Inferior parietal cortex (tissue), 1 donor: Measurements from ENCODE around the gene CHAC1.

ENCODE experiments used
- DNase-seq: peaks from one replicate; pipeline ENCODE4 v3.0.0-alpha.2; 2016; ENCODE audit errors: extremely low spot score

Gene CHAC1, protein sequence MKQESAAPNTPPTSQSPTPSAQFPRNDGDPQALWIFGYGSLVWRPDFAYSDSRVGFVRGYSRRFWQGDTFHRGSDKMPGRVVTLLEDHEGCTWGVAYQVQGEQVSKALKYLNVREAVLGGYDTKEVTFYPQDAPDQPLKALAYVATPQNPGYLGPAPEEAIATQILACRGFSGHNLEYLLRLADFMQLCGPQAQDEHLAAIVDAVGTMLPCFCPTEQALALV

GRCh38 chr15:40952901-40953712, at the start of gene CHAC1:
CHAC1 (plus strand) TSS chr15:40953471; CDS start chr15:40953584, 113 bp downstream.
- peak; percentile 88 for DNase-seq

DNA sequence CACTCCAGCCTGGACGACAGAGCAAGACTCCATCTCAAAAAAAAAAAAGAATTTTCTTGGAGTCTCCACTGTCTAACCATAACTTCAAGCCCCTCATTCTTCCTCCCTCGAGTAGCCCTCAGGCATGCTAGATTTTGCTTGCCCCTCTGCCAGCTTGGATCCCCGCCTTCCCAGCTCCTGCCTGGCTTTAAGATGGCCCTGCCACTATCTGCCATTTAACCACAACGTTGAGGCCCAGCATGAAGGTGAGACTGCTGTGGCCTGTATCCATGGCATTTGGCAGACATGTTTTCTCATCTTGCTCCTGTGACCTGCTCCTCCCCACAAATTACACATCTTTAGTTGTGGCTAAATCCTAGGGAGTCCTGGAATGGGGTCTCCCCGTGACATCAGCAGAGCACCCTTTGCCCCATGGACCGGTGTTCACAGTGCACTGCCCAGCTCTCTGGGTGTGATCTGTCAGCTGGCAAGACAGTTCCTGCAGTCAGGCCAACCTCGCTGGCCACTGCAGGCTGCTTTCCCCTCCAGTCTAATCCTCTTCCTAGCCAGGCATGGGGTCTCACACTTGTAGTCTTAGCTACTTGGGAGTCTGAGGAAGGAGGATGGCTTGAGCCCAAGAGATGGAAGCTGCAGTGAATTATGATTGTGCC, 48.6 kb upstream of the CHAC1 start:
- DNase-seq, result no peak

DNA sequence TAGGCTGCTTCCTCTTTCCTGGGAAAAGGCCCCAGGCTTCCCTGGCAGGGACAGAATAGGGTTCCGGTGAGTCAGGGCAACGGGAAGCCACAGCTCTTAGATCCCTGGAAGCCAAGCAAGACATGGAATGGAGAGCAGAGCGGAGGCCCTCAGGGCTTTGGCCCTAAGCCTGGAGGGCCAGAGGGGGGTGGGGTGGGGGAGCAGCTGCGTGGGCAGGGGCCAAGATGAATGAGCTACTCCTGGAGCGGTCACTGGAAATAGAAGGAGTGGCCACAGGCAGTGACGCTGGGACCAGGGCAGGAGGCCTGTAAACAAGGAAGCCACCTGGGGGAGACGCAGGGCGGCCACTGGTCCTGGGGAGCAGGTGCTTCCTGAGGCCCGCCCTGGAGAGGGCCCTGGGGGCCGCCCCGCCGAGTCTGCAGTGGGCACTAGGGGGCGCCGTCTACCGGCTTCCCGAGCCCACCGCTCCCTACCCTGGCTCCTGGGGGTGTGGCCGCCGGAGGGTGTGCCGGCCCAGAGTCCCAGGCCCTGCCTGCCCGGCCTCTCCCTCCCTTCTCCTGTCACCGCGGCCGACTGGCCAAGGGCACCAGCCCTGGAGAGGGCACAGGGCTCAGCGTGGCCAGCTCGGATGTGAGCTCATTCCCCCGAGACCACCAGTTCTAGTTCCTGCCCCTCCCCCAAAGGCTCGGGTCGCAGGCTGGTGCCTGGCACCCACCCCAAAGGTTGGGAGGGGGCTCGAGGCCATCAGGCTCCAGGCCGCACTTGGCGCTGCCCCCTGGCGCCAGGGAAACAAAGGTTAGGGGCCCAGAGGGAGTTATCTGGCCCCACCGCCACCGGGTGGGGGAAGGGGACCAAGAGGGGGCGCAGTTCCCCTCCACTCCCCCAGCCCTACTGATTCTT, 46.9 kb upstream of the CHAC1 start:
- no peak for DNase-seq

DNA sequence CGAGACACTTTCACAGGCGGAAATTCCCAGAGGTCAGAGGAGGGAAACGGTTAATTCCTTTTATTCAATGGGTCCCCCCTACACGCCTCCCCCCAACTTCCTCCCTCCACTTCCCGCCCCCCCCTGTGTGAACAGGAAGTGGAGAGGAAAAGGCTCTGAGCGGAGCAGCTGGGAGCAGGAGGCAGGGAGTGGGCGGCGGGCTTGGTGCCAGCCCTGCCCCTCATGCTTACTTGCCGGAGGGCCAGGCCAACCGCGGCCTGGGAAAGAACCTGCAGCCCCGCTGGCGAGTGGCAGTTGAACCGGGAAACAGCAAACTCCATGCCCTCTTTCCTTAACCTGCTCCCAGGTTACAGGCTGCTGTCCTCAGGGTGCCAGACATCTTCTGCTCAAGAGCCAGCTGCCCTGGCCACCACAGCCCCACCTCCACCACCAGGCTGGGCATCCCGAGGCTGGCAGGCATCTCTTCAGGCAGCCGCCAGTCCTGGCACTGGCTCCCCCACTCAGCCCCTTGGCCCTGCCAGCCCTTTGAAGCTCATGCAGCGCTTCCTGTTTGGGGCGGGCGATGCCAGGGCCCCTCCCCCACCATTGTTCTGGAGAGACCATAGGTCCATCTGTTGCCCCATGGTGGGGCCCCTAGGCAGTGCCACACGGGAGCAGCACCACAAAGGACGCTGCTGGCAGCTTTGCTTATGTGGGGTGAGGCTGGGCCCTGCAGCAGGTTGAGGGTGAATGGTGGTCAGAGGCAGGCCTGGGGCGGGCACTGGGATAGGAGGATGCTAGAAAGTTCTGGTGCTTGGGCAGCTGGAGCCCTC, 46.1 kb upstream of the CHAC1 start:
- no peak for DNase-seq

DNA sequence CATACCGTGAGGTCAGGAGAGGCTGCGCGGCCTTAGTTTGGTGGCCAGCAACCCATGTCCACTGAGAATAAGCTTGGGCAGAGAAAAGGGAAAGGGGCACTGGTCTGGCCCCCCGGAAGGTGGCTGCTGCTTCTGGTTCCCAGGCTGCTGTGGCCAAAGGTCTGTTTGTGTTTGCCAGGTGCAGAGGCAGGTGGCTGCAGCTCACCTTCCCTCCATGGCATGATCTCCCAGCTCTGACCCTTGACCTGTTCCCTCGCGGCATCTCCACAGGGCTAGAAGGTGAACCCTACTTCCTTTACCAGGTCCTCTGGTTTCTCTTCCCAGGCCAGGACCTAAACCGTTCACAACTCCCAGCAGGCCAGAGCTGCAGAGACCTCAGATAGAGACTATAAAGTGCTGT, 45.2 kb upstream of the CHAC1 start:
- no peak for DNase-seq

GRCh38 chr15:40909662-40910630, 43.3 kb upstream of the CHAC1 start:
- no peak for DNase-seq

- DNase-seq, result no peak
Observed at GRCh38 chr15:40911141-40911540, 42.1 kb upstream of the CHAC1 start.

GRCh38 chr15:40911693-40912092, 41.6 kb upstream of the CHAC1 start:
- DNase-seq, result no peak

- no peak for DNase-seq
Observed at GRCh38 chr15:40912478-40912877, 40.8 kb upstream of the CHAC1 start.

DNA sequence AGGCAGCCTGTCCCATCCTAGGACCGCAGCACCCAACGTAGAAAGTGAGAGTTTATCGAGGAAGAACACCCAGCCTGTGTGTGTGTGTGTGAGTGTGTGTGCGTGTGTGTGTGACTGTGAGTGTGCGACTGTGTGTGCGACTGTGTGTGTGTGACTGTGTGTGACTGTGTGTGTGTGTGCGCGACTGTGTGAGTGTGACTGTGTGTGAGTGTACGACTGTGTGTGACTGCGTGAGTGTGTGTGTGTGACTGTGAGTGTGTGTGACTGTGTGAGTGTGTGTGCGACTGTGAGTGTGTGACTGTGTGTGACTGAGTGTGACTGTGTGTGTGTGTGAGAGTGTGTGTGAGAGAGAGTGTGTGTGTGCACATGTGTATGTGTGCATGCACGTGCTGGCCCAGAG, 39.3 kb upstream of the CHAC1 start:
- DNase-seq, result no peak

DNA sequence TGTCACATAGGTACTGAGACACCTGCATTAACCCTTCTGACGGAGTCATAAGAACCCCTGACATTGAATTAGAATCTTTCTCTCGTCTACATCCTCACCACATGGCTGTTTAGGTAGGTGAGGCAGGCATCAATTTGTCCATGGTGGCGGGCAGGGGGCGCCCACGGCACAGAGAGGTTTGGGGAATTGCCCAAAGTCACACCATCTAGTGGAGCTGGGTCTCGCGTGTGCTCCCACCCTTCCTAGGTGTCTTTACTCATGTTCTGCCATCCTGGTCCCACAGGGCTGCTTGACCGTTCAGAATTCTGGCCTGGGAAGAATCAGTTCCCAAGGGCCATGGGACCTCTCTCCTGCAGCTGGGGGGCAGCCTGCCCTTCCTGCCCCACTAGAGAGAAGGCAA, 38.8 kb upstream of the CHAC1 start:
- DNase-seq, result no peak

DNA sequence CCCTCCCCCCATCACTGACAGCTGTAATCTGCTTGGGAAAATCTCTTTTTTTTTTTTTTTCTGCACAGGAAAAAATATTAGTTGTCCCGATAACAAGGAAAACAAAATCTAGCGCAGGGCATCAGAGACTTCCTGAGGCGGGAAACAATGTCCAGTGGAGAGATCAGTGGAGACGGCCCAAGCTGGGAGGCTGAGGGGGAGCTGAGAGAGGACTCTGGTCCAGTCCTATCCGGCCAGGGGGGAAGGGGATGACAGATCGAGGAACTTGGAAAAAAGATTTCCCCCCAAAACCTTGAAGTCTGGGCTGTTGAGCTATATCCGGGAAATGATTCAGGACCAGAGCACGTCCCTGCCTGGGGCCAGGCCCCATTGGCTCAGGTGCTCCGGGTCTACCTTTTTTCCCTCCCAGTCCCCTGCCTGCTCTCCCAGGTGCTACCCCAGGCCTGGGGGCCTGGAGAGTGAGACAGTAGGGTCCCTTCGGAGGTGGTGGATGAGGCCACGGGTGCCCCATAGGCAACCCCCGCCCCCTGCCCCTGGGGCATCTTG, 38.1 kb upstream of the CHAC1 start:
- no peak for DNase-seq

DNA sequence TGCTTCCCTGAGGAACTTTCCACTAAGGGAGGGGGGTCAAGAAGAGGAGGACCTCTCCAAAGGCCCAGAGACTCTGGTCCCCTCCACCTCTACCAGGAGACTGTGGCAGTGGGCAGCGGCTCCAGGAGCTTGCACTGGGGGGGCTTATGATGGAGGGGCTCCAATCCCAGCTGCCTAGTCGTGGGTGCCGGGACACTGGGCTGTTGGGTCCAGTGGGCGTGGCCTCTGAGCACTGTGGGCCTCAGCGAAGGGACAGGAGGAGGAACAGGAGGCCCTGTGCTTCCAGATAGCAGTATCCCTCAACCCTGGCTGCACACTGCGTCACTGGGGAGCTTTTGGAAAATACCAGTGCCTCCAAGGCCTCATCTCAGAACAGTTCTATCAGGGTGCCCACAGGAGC, 37.6 kb upstream of the CHAC1 start:
- DNase-seq, result no peak

DNA sequence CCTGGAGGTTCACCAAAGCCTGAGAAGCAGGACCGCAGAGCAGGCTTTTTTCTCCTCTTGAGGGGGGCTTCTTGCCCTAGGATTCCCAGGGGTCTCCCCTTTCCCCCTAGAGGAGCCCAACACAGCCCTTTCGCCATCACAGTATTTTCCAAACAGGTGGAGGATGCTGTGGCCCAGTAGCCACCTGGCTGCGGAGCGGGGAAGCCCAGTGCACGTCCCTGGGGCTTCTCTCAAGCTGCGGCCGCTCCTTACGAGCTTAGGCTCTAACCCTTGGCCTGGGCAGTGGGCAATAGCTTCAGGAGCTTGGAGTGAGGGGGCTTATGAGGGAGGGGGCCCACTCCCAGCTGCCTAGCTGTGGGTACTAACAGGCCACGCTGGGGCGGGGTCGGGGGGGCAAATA, 35.7 kb upstream of the CHAC1 start:
- no peak for DNase-seq

DNA sequence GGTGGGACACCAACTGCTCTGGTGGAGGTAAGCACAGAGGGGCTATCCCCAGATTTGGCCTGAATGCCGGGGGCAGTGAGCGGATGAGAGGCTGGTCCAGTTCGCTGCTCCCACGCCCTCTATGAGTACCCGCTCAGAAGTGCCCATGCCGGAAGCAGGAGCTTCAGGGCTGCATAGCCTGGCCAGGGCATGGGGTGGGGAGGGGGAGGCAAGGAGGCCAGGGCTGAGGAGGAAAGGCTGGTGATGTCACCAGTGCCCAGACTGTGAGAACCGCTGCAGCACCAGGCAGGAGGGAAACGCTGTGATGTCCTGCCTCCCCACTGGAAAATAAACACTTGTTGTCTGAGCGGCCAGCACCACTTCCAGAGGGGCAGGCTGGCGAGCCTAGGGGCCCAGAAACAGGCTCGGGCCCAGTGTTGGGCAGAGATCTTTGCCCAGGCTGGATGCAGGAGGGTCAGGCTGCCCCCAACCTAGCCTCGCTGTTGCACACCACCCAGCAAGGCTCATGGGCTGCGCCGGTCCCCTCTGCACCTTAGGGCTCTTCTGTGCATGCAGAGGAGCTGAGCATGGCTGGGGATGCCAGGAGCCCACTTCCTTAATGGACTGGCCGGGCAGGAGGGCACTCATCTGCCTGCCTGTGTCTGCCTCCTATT, 35.0 kb upstream of the CHAC1 start:
- no peak for DNase-seq

DNA sequence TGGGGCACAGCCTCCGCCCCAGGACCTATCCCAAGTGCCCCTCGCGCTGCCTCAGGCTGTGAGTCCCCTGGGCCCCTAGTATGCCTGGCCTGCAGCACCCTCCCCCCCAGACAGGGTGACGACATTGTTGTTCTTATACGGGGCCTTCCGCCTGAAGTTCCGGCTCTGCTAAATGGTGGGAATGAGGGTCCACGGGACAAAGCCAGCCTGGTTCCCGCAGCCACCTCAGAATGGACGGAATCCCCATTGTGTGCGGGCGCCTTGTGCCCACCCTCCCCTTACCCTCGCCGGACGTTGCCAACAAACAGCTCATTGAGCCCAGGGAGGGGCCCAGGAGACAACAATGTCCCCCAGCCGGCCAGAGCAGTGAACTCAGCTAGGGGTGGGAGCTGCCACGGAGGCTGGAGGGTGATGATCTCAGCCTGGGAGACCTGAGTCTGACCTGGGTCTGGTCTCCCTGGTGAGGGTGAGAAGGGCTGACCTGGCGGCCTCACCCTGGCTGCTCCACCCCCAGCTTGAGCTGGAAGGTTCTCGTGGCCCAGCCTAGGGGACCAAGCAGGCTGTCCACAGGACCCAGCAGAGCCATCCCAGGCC, 34.4 kb upstream of the CHAC1 start:
- DNase-seq, result no peak

DNA sequence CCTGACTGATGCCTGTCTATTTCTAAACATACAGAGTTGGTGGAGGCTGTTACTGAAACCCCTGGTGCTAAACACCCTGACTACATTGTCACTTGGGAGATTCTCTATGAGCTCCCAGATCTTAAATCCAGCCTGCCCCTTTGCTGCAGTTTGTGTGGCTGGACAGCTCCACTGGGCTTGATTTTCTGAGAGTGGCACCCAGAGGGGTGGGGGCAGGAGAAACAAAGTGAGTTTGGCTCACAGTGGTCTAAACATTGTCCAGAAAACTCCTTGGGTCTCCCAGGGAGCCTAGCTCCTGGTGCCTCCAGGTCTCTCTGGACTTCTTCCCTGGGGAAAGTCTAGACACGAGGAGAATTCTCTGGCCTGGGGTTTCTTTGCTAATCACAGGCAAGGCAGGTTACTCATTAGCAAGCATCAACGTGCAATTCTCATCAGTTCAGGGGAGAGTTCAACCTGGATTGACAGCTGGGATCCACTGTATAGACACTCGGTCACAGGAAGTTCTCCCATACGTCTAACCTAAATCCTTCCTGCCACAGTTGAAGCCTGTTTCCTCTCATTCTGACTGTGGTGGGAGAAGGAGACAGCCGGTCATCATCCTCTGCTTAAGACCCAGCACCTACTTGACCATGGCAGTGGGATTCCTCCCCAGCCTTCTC, 31.2 kb upstream of the CHAC1 start:
- no peak for DNase-seq

- DNase-seq, result no peak
Observed at GRCh38 chr15:40922608-40923005, 30.7 kb upstream of the CHAC1 start.
